HepG2 (cell line): Measurements from ENCODE around the gene OSGEPL1. TPM values are rescaled to one million over a fixed set of nuclear protein-coding genes. Genes with fewer than 3 reads are reported as not detected.

ENCODE experiments used
- DPF2 ChIP-seq: sonication (generic); formaldehyde crosslinking; IDR thresholded peaks from 2 replicates; pipeline ENCODE4 v1.4.0; 2020; ENCODE audit warnings: mild to moderate bottlenecking, low read depth, missing genetic modification reagents, borderline replicate concordance
- FOXC1 ChIP-seq: sonication (generic); formaldehyde crosslinking; IDR thresholded peaks from 2 replicates; pipeline ENCODE4 v1.8.0; 2022; ENCODE audit warnings: mild to moderate bottlenecking, missing genetic modification reagents, borderline replicate concordance
- GFI1 ChIP-seq: sonication (generic); formaldehyde crosslinking; IDR thresholded peaks from 2 replicates; pipeline ENCODE4 v1.5.0; 2020; ENCODE audit warnings: missing genetic modification reagents, mild to moderate bottlenecking, borderline replicate concordance
- HMG20B ChIP-seq: conservative IDR thresholded peaks from 2 replicates; pipeline ENCODE4 v1.6.1; 2016; ENCODE audit warnings: missing genetic modification reagents, missing compliant biosample characterization
- MTA3 ChIP-seq: sonication (generic); formaldehyde crosslinking; IDR thresholded peaks from 2 replicates; pipeline ENCODE4 v1.4.0; 2020; ENCODE audit warnings: missing genetic modification reagents
- NFIC ChIP-seq: IDR thresholded peaks from 2 replicates; pipeline ENCODE4 v1.6.1; 2012; ENCODE audit warnings: mild to moderate bottlenecking, low read length, inconsistent platforms
- NFYB ChIP-seq: sonication (generic); formaldehyde crosslinking; IDR thresholded peaks from 2 replicates; pipeline ENCODE4 v1.4.0; 2020; ENCODE audit warnings: missing genetic modification reagents
- PAXIP1 ChIP-seq: sonication (generic); formaldehyde crosslinking; conservative IDR thresholded peaks from 2 replicates; pipeline ENCODE4 v1.4.0; 2020; ENCODE audit warnings: mild to moderate bottlenecking, missing genetic modification reagents, moderate library complexity
- TARDBP ChIP-seq: sonication (generic); formaldehyde crosslinking; IDR thresholded peaks from 2 replicates; pipeline ENCODE4 v1.8.0; 2022; ENCODE audit warnings: mild to moderate bottlenecking, missing genetic modification reagents
- ZBTB14 ChIP-seq: sonication (generic); formaldehyde crosslinking; IDR thresholded peaks from 2 replicates; pipeline ENCODE4 v1.4.0; 2020; ENCODE audit warnings: missing genetic modification reagents
- ZHX2 ChIP-seq, 2 experiments: sonication (generic) in 1 of 2; formaldehyde crosslinking in 1 of 2; IDR thresholded peaks; 2 replicates each; pipeline versions ENCODE4 v1.6.1 to v1.9.0; 2014 to 2022; ENCODE audit warnings: antibody characterized with exemption in 1 of 2, borderline replicate concordance in 1 of 2, inconsistent platforms in 1 of 2, low read depth in 1 of 2, missing genetic modification reagents in 1 of 2
- ZMYM2 ChIP-seq: sonication (generic); formaldehyde crosslinking; IDR thresholded peaks from 2 replicates; pipeline ENCODE4 v1.8.0; 2022; ENCODE audit warnings: mild to moderate bottlenecking, missing genetic modification reagents
- ZNF251 ChIP-seq: sonication (generic); formaldehyde crosslinking; IDR thresholded peaks from 2 replicates; pipeline ENCODE4 v1.9.0; 2021; ENCODE audit warnings: mild to moderate bottlenecking, missing genetic modification reagents
- ZNF513 ChIP-seq: sonication (generic); formaldehyde crosslinking; conservative IDR thresholded peaks from 2 replicates; pipeline ENCODE4 v1.5.0; 2020; ENCODE audit warnings: missing genetic modification reagents
- ZNF737 ChIP-seq: sonication (generic); formaldehyde crosslinking; IDR thresholded peaks from 2 replicates; pipeline ENCODE4 v1.5.0; 2020; ENCODE audit warnings: missing genetic modification reagents, mild to moderate bottlenecking, borderline replicate concordance
- polyA plus RNA-seq, 8 experiments: library from polyadenylated mRNA; depleted of rRNA in 3 of 8; stranded (reverse) in 7 of 8; unstranded in 1 of 8; fragments of >200 nt; fragmentation: Illumina TruSeq in 4 of 8; extraction: Trizol in 4 of 8; gene quantifications; 2 replicates each; pipeline versions ENCODE4 v1.2.1 to v1.2.3, GENCODE V29; 2011 to 2016; ENCODE audit warnings: low read depth in 4 of 8, missing spikeins in 1 of 8, mixed read lengths in 1 of 8; ENCODE audit not compliant: insufficient read depth in 1 of 8
- total RNA-seq, 5 experiments: library from RNA; depleted of rRNA; stranded (reverse); fragments of >200 nt; fragmentation: Illumina TruSeq; extraction: Trizol; gene quantifications; 2 replicates each; pipeline ENCODE4 v1.2.3, GENCODE V29; 2016; ENCODE audit warnings: low read depth in 1 of 5

OSGEPL1 gene
- total and polyA plus RNA-seq, 2 of the 13 experiments (the other 11 are each of a cell fraction or from before 2014, with no cell fraction given) = 10.2 to 10.8 TPM

- 0 out of 2 replicates have a peak, but pooled peaks have one; percentile 48 for TF ChIP-seq PAXIP1 (CRISPR knock-in tag)
- peak; percentile 92 for TF ChIP-seq TARDBP (CRISPR knock-in tag)
- 0 out of 2 replicates have a peak, but pooled peaks have one; percentile 38 for TF ChIP-seq NFIC
- no peak for TF ChIP-seq ZNF737
- TF ChIP-seq NFYB (CRISPR knock-in tag) = 0 out of 2 replicates have a peak, but pooled peaks have one; percentile 42
- TF ChIP-seq DPF2 = no peak
- TF ChIP-seq ZNF513 = no peak
- TF ChIP-seq ZHX2 (IDR thresholded peaks at IDR 0.05; ENCODE audit: low read depth) = peak; percentile 87; the same call in 1 of the 2 replicates
- TF ChIP-seq ZHX2 (CRISPR knock-in tag; IDR thresholded peaks at IDR 0.05; ENCODE audit: borderline replicate concordance) = no peak
- peak; percentile 92; the same call in 1 of the 2 replicates for TF ChIP-seq FOXC1 (CRISPR knock-in tag)
- TF ChIP-seq ZNF251 (CRISPR knock-in tag) = peak; percentile 61; the same call in 1 of the 2 replicates
- TF ChIP-seq ZMYM2 = peak; percentile 89
- TF ChIP-seq HMG20B (CRISPR knock-in tag) = peak; percentile 40; the same call in 1 of the 2 replicates
- no peak; the same call in 1 of the 2 replicates for TF ChIP-seq ZBTB14 (CRISPR knock-in tag)
- TF ChIP-seq GFI1 (CRISPR knock-in tag) = 0 out of 2 replicates have a peak, but pooled peaks have one; percentile 20
- TF ChIP-seq MTA3 (CRISPR knock-in tag) = no peak
Observed at GRCh38 chr2:189762551-189763298, at the start of gene OSGEPL1 (continued).
